ENCODE data around the gene C6orf120. TPM values are rescaled to one million over a fixed set of nuclear protein-coding genes. Genes with fewer than 3 reads are reported as not detected.
A peak's percentile ranks its signal among the peaks of the same experiment; 100 is the strongest.

C6orf120 gene
- total and polyA plus RNA-seq, 5 donors from 2014 or later = 9.7 to 18.2 (median 11.5) TPM

- Mint-ChIP-seq H3K27ac (peak overlapping the region in 1 of 3 donors; percentile 63), H3K4me1 (peaks cover 7 to 33% (median 19%) of the 10 kb centered on the region in 4 donors), H3K9me3 (no peaks in the 10 kb centered on the region), H3K27me3 (peaks cover 9% of the 10 kb centered on the region), H3K4me3 (peak overlapping the region in 2 of 4 donors; percentile 2 to 83), H3K36me3 (no peaks in the 10 kb centered on the region)
- Histone ChIP-seq H3K27ac (ENCODE audit: insufficient read depth, low read length, poor library complexity, severe bottlenecking) (no peak overlapping the region), H3K27me3 (ENCODE audit: control insufficient read depth, insufficient read depth, low read length) (peaks cover 1% of the 10 kb centered on the region), H3K9me3 (ENCODE audit: control insufficient read depth in 2 of 2, low read length in 2 of 2) (no peaks in the 10 kb centered on the region), H3K4me3 (ENCODE audit: low read depth, low read length) (no peak overlapping the region), H3K36me3 (ENCODE audit: control insufficient read depth, insufficient read depth, low read length) (no peaks in the 10 kb centered on the region), H3K4me1 (ENCODE audit: control insufficient read depth, insufficient read depth, low read length, poor library complexity, severe bottlenecking) (peaks cover 18% of the 10 kb centered on the region)
- ATAC-seq (ENCODE audit: low read depth in 2 of 2) (no peak), DNase-seq (no peak)
Observed at GRCh38 chr6:169726963-169727362, 25.0 kb downstream of the C6orf120 start.

- no peaks in the 10 kb centered on the region for H3K9me3 Mint-ChIP-seq
- H3K36me3 Mint-ChIP-seq = no peaks in the 10 kb centered on the region
- H3K4me3 Mint-ChIP-seq = no peak overlapping the region
- no peak overlapping the region for H3K27ac ChIP-seq (ENCODE audit: insufficient read depth, low read length, poor library complexity, severe bottlenecking)
- no peak for ATAC-seq (ENCODE audit: low read depth in 2 of 2)
- no peak overlapping the region for H3K27ac Mint-ChIP-seq
- no peak overlapping the region for H3K4me3 ChIP-seq (ENCODE audit: low read depth, low read length)
- H3K27me3 ChIP-seq (ENCODE audit: control insufficient read depth, insufficient read depth, low read length) = peaks cover 1% of the 10 kb centered on the region
- no peaks in the 10 kb centered on the region for H3K9me3 ChIP-seq (ENCODE audit: control insufficient read depth in 2 of 2, low read length in 2 of 2)
- DNase-seq = no peak
- no peaks in the 10 kb centered on the region for H3K36me3 ChIP-seq (ENCODE audit: control insufficient read depth, insufficient read depth, low read length)
- H3K27me3 Mint-ChIP-seq = peaks cover 22% of the 10 kb centered on the region
- peaks cover 8 to 19% (median 13%) of the 10 kb centered on the region in 4 donors for H3K4me1 Mint-ChIP-seq
- peaks cover 4% of the 10 kb centered on the region for H3K4me1 ChIP-seq (ENCODE audit: control insufficient read depth, insufficient read depth, low read length, poor library complexity, severe bottlenecking)
Observed at GRCh38 chr6:169729961-169730360, 28.0 kb downstream of the C6orf120 start.

- ATAC-seq (ENCODE audit: low read depth in 2 of 2) (no peak), DNase-seq (no peak)
- H3K36me3 ChIP-seq (ENCODE audit: control insufficient read depth, insufficient read depth, low read length) = no peaks in the 10 kb centered on the region
- H3K27ac Mint-ChIP-seq = no peak overlapping the region
- H3K4me3 Mint-ChIP-seq = no peak overlapping the region
- no peak overlapping the region for H3K4me3 ChIP-seq (ENCODE audit: low read depth, low read length)
- no peak overlapping the region for H3K27ac ChIP-seq (ENCODE audit: insufficient read depth, low read length, poor library complexity, severe bottlenecking)
- H3K4me1 ChIP-seq (ENCODE audit: control insufficient read depth, insufficient read depth, low read length, poor library complexity, severe bottlenecking) = no peaks in the 10 kb centered on the region
- H3K36me3 Mint-ChIP-seq = peaks cover 4% of the 10 kb centered on the region
- no peaks in the 10 kb centered on the region for H3K27me3 ChIP-seq (ENCODE audit: control insufficient read depth, insufficient read depth, low read length)
- H3K9me3 Mint-ChIP-seq = peaks cover 0 to 1% (median 0%) of the 10 kb centered on the region in 7 donors
- peaks cover 30% of the 10 kb centered on the region for H3K27me3 Mint-ChIP-seq
- no peaks in the 10 kb centered on the region for H3K9me3 ChIP-seq (ENCODE audit: control insufficient read depth in 2 of 2, low read length in 2 of 2)
- H3K4me1 Mint-ChIP-seq = peaks cover 0 to 3% (median 0%) of the 10 kb centered on the region in 4 donors
Observed at GRCh38 chr6:169738204-169738975, 36.5 kb downstream of the C6orf120 start.

- no peaks in the 10 kb centered on the region for H3K9me3 ChIP-seq (ENCODE audit: control insufficient read depth in 2 of 2, low read length in 2 of 2)
- no peak overlapping the region for H3K4me3 ChIP-seq (ENCODE audit: low read depth, low read length)
- H3K36me3 ChIP-seq (ENCODE audit: control insufficient read depth, insufficient read depth, low read length) = no peaks in the 10 kb centered on the region
- Mint-ChIP-seq H3K27ac (no peak overlapping the region), H3K4me1 (peaks cover 0 to 3% (median 0%) of the 10 kb centered on the region in 4 donors), H3K36me3 (peaks cover 4% of the 10 kb centered on the region), H3K9me3 (peaks cover 0 to 1% (median 0%) of the 10 kb centered on the region in 7 donors), H3K4me3 (peak overlapping the region in 1 of 4 donors; percentile 17), H3K27me3 (peaks cover 31% of the 10 kb centered on the region)
- H3K4me1 ChIP-seq (ENCODE audit: control insufficient read depth, insufficient read depth, low read length, poor library complexity, severe bottlenecking) = no peaks in the 10 kb centered on the region
- H3K27ac ChIP-seq (ENCODE audit: insufficient read depth, low read length, poor library complexity, severe bottlenecking) = no peak overlapping the region
- ATAC-seq (ENCODE audit: low read depth in 2 of 2) (no peak), DNase-seq (no peak)
- H3K27me3 ChIP-seq (ENCODE audit: control insufficient read depth, insufficient read depth, low read length) = no peaks in the 10 kb centered on the region
Observed at GRCh38 chr6:169738976-169739529, 37.1 kb downstream of the C6orf120 start.

- peaks cover 0 to 5% of the 10 kb centered on the region in 2 experiments for H3K9me3 ChIP-seq (ENCODE audit: control insufficient read depth in 2 of 2, low read length in 2 of 2)
- Mint-ChIP-seq H3K4me3 (no peak overlapping the region), H3K27me3 (peaks cover 14% of the 10 kb centered on the region), H3K9me3 (peaks cover 0 to 4% (median 0%) of the 10 kb centered on the region in 7 donors), H3K4me1 (no peaks in the 10 kb centered on the region), H3K27ac (no peak overlapping the region), H3K36me3 (peaks cover 4% of the 10 kb centered on the region)
- peaks cover 5% of the 10 kb centered on the region for H3K27me3 ChIP-seq (ENCODE audit: control insufficient read depth, insufficient read depth, low read length)
- ATAC-seq (ENCODE audit: low read depth in 2 of 2) = no peak
- no peak overlapping the region for H3K4me3 ChIP-seq (ENCODE audit: low read depth, low read length)
- H3K36me3 ChIP-seq (ENCODE audit: control insufficient read depth, insufficient read depth, low read length) = no peaks in the 10 kb centered on the region
- no peak overlapping the region for H3K27ac ChIP-seq (ENCODE audit: insufficient read depth, low read length, poor library complexity, severe bottlenecking)
- H3K4me1 ChIP-seq (ENCODE audit: control insufficient read depth, insufficient read depth, low read length, poor library complexity, severe bottlenecking) = no peaks in the 10 kb centered on the region
- DNase-seq = no peak
Observed at GRCh38 chr6:169741344-169741743, 39.4 kb downstream of the C6orf120 start.

- H3K4me3 Mint-ChIP-seq = peak overlapping the region in 1 of 4 donors; percentile 7
- Histone ChIP-seq H3K36me3 (ENCODE audit: control insufficient read depth, insufficient read depth, low read length) (no peaks in the 10 kb centered on the region), H3K4me1 (ENCODE audit: control insufficient read depth, insufficient read depth, low read length, poor library complexity, severe bottlenecking) (peaks cover 3% of the 10 kb centered on the region), H3K9me3 (ENCODE audit: control insufficient read depth in 2 of 2, low read length in 2 of 2) (peaks cover 0 to 5% of the 10 kb centered on the region in 2 experiments), H3K27ac (ENCODE audit: insufficient read depth, low read length, poor library complexity, severe bottlenecking) (no peak overlapping the region), H3K4me3 (ENCODE audit: low read depth, low read length) (no peak overlapping the region), H3K27me3 (ENCODE audit: control insufficient read depth, insufficient read depth, low read length) (peaks cover 5% of the 10 kb centered on the region)
- peaks cover 4% of the 10 kb centered on the region for H3K36me3 Mint-ChIP-seq
- H3K27me3 Mint-ChIP-seq = peaks cover 17% of the 10 kb centered on the region
- no peak for ATAC-seq (ENCODE audit: low read depth in 2 of 2)
- H3K9me3 Mint-ChIP-seq = peaks cover 0 to 4% (median 4%) of the 10 kb centered on the region in 7 donors
- H3K4me1 Mint-ChIP-seq = peaks cover 0 to 12% (median 11%) of the 10 kb centered on the region in 4 donors
- no peak for DNase-seq
- H3K27ac Mint-ChIP-seq = no peak overlapping the region
Observed at GRCh38 chr6:169745405-169745804, 43.5 kb downstream of the C6orf120 start.

GRCh38 chr6:169746556-169746955 is 44.6 kb downstream of the C6orf120 start:
- Mint-ChIP-seq H3K4me3 (no peak overlapping the region), H3K9me3 (peaks cover 0 to 4% (median 4%) of the 10 kb centered on the region in 7 donors), H3K4me1 (peaks cover 10 to 23% (median 16%) of the 10 kb centered on the region in 4 donors), H3K27me3 (peaks cover 17% of the 10 kb centered on the region), H3K36me3 (peaks cover 9% of the 10 kb centered on the region), H3K27ac (no peak overlapping the region)
- peaks cover 12% of the 10 kb centered on the region for H3K4me1 ChIP-seq (ENCODE audit: control insufficient read depth, insufficient read depth, low read length, poor library complexity, severe bottlenecking)
- no peak overlapping the region for H3K27ac ChIP-seq (ENCODE audit: insufficient read depth, low read length, poor library complexity, severe bottlenecking)
- H3K27me3 ChIP-seq (ENCODE audit: control insufficient read depth, insufficient read depth, low read length) = peaks cover 5% of the 10 kb centered on the region
- ATAC-seq (ENCODE audit: low read depth in 2 of 2) (no peak), DNase-seq (no peak)
- peaks cover 0 to 5% of the 10 kb centered on the region in 2 experiments for H3K9me3 ChIP-seq (ENCODE audit: control insufficient read depth in 2 of 2, low read length in 2 of 2)
- H3K4me3 ChIP-seq (ENCODE audit: low read depth, low read length) = no peak overlapping the region
- no peaks in the 10 kb centered on the region for H3K36me3 ChIP-seq (ENCODE audit: control insufficient read depth, insufficient read depth, low read length)
